Measurements from ENCODE around the gene PCSK4.
"Not testable (repeated sequence)": the region's sequence is repeated elsewhere in the genome, so short reads cannot be mapped to it uniquely, and the experiment has no call there.

PCSK4 gene

GRCh38 chr19:1452802-1453524 is 37.2 kb downstream of the PCSK4 start:
- no peak for DNase-seq

- DNase-seq: no peak
Measured at GRCh38 chr19:1451916-1452801, 38.0 kb downstream of the PCSK4 start.

- no peak for DNase-seq
Measured at GRCh38 chr19:1450735-1451731, 39.1 kb downstream of the PCSK4 start.

GRCh38 chr19:1449467-1450442 is 40.4 kb downstream of the PCSK4 start, which contains the start of gene APC2:
TSS of gene APC2 (plus strand) at chr19:1450121. CDS start at chr19:1453002, 2,881 bp downstream.
- DNase-seq: peak in 1 of 2 experiments; percentile 61

- no peak for DNase-seq
Measured at GRCh38 chr19:1447944-1448343, 42.2 kb downstream of the PCSK4 start.

- DNase-seq: no peak
Measured at GRCh38 chr19:1447504-1447903, 42.6 kb downstream of the PCSK4 start.

- no peak for DNase-seq
Measured at GRCh38 chr19:1446713-1447481, 43.3 kb downstream of the PCSK4 start.

GRCh38 chr19:1445932-1446712 is 44.0 kb downstream of the PCSK4 start:
- DNase-seq: peak in 1 of 2 experiments; percentile 49

- peak; percentile 86 to 90 for DNase-seq
Measured at GRCh38 chr19:1445185-1445931, 44.8 kb downstream of the PCSK4 start.

- no peak for DNase-seq
Measured at GRCh38 chr19:1441677-1442438, 48.3 kb downstream of the PCSK4 start.

- DNase-seq: no peak
Measured at GRCh38 chr19:1441022-1441426, 49.1 kb downstream of the PCSK4 start.

GRCh38 chr19:1440418-1440801 is 49.7 kb downstream of the PCSK4 start:
- no peak for DNase-seq

- DNase-seq: not testable (repeated sequence)
Measured at GRCh38 chr19:1439525-1440417, 50.4 kb downstream of the PCSK4 start.

GRCh38 chr19:1438933-1439354 is 51.2 kb downstream of the PCSK4 start:
- DNase-seq: no peak

GRCh38 chr19:1438035-1438932 is 51.9 kb downstream of the PCSK4 start, which contains the start of gene RPS15:
TSS of gene RPS15 (plus strand) at chr19:1438396. CDS start at chr19:1438426, 30 bp downstream.
- peak; percentile 95 to 97 for DNase-seq

- no peak for DNase-seq
Measured at GRCh38 chr19:1437609-1438008, 52.5 kb downstream of the PCSK4 start.

All from activated T-cell treated with anti-CD3 and anti-CD28 coated beads, Interleukin-2, amount 50 U/mL, for 48 hours (primary cell).